Spleen (tissue), 11 donors: ENCODE data around the gene OSBPL7. TPM values are rescaled to one million over a fixed set of nuclear protein-coding genes. Genes with fewer than 3 reads are reported as not detected.

Source experiments
- DNase-seq: peaks from one replicate; pipeline ENCODE4 v3.0.0-alpha.2; 2020
- H3K27ac ChIP-seq, 8 donors: fragments of 200-600 bp; sonication (generic) in 7 of 8; 1 replicate in 4 of 8; 2 replicates in 4 of 8; pipeline versions ENCODE4 v1.5.0 to v1.8.0; 2016 to 2021; ENCODE audit warnings: inconsistent platforms in 4 of 8, mild to moderate bottlenecking in 4 of 8, moderate library complexity in 1 of 8
- H3K27me3 ChIP-seq, 7 donors: fragments of 200-600 bp; sonication (generic) in 6 of 7; replicated peaks in 1 of 7; 1 replicate in 4 of 7; 2 replicates in 3 of 7; pipeline versions ENCODE4 v1.5.0 to v1.8.0; 2016 to 2021; ENCODE audit warnings: inconsistent platforms in 3 of 7, mild to moderate bottlenecking in 1 of 7
- H3K36me3 ChIP-seq, 6 donors: fragments of 200-600 bp; sonication (generic) in 5 of 6; 1 replicate in 4 of 6; 2 replicates in 2 of 6; pipeline versions ENCODE4 v1.5.0 to v1.8.0; 2016 to 2021; ENCODE audit warnings: inconsistent platforms in 2 of 6
- H3K4me1 ChIP-seq, 6 donors: fragments of 200-600 bp; sonication (generic) in 5 of 6; 1 replicate in 3 of 6; 2 replicates in 3 of 6; pipeline versions ENCODE4 v1.5.0 to v1.8.0; 2016 to 2021; ENCODE audit warnings: inconsistent platforms in 3 of 6
- H3K4me3 ChIP-seq, 8 donors: fragments of 200-600 bp; sonication (generic) in 7 of 8; 1 replicate in 4 of 8; 2 replicates in 4 of 8; pipeline versions ENCODE4 v1.5.0 to v1.8.0; 2016 to 2021; ENCODE audit warnings: inconsistent platforms in 4 of 8, mild to moderate bottlenecking in 4 of 8, moderate library complexity in 2 of 8
- H3K9me3 ChIP-seq, 8 donors: fragments of 200-600 bp; sonication (generic) in 7 of 8; 1 replicate in 4 of 8; 2 replicates in 4 of 8; pipeline versions ENCODE4 v1.5.0 to v1.8.0; 2016 to 2021; ENCODE audit warnings: inconsistent platforms in 4 of 8
- CTCF ChIP-seq, 11 experiments: fragments of 200-600 bp in 7 of 11; fragments of 450-650 bp in 4 of 11; sonication (generic) in 4 of 11; IDR thresholded peaks in 8 of 11; conservative IDR thresholded peaks in 3 of 11; 1 replicate in 7 of 11; 2 replicates in 4 of 11; pipeline versions ENCODE4 v1.4.0 to v1.8.0; 2016 to 2021; ENCODE audit warnings: antibody characterized with exemption in 11 of 11, inconsistent platforms in 4 of 11, mild to moderate bottlenecking in 1 of 11
- POLR2A ChIP-seq, 3 donors: fragments of 450-650 bp; IDR thresholded peaks; one replicate each; pipeline ENCODE4 v1.5.1; 2017; ENCODE audit warnings: antibody characterized with exemption in 3 of 3, mild to moderate bottlenecking in 1 of 3
- POLR2AphosphoS5 ChIP-seq, 3 donors: sonication (generic); formaldehyde crosslinking; IDR thresholded peaks; one replicate each; pipeline ENCODE4 v1.5.1; 2017; ENCODE audit warnings: antibody characterized with exemption in 3 of 3
- WGBS, 5 donors: extraction: QIAGEN DNeasy Blood & Tissue Kit in 3 of 5; methylation state at CpG; one replicate each; pipeline versions ENCODE4 v1.1.5 to v1.1.7; 2013 to 2018; 5-methylcytosine and 5-hydroxymethylcytosine counted together
- intact Hi-C: fragments of 100-400 bp; cut with DNase I; formaldehyde crosslinking; loops from one replicate; pipeline ENCODE4 v1.15.0; 2023; ENCODE audit warnings: low total_unique reads
- polyA plus RNA-seq, 3 donors: library from polyadenylated mRNA; stranded (reverse); fragments of 200-250 nt; gene quantifications; one replicate each; pipeline ENCODE4 v1.2.1, GENCODE V29; 2013
- total RNA-seq, 7 donors: library from RNA; depleted of rRNA in 3 of 7; stranded (reverse); fragments of >200 nt in 3 of 7; fragmentation: NEBNext Ultra II Directional in 4 of 7; extraction: Animal tissue kit (Norgen Biotek cat#: 25700) in 4 of 7; gene quantifications; one replicate each; pipeline versions ENCODE4 v1.1.0 to v1.2.1, GENCODE V29; 2016 to 2021
- donor health status: healthy with polysubstance abuse.
- donor health status: DM: no; HTN: no; CAD: no; lungs with moderate emphysema.
- donor health status: DM: no; HTN: no; CAD: no.
- donor health status: Bipolar disorder and iron deficiency.
- donor health status: healthy.
- donor health status: DM: no; HTN: no; CAD: no.
- donor health status: DM: yes; HTN: yes; CAD: no.

The OSBPL7 gene
- total and polyA plus RNA-seq, 10 donors: 7.7 to 33.3 (median 22.3) TPM

GRCh38 chr17:47818002-47818695, 3.4 kb downstream of the OSBPL7 start:
- Histone ChIP-seq H3K36me3 (peaks cover 2 to 74% (median 64%) of the 10 kb centered on the region in 6 donors), H3K27ac (no peak overlapping the region)
- 90 to 95% (median 93%) methylated on average over 6 to 11 of the region's 11 CpGs for WGBS, 5 donors

GRCh38 chr17:47816947-47817346, 4.6 kb downstream of the OSBPL7 start:
- no peak overlapping the region for H3K27ac ChIP-seq
- intact Hi-C loops: no loop called here
- no peak for DNase-seq
- H3K36me3 ChIP-seq: peaks cover 2 to 82% (median 75%) of the 10 kb centered on the region in 6 donors
- H3K9me3 ChIP-seq: no peaks in the 10 kb centered on the region
- no peak for TF ChIP-seq POLR2AphosphoS5 (IDR thresholded peaks at IDR 0.05)
- no peak for TF ChIP-seq CTCF (IDR thresholded peaks at IDR 0.05 in 8 of 11, conservative IDR thresholded peaks at IDR 0.05 in 3 of 11)
- no peak for TF ChIP-seq POLR2A (IDR thresholded peaks at IDR 0.05)
- peaks cover 13 to 27% (median 22%) of the 10 kb centered on the region in 6 donors for H3K4me1 ChIP-seq
- H3K27me3 ChIP-seq: no peaks in the 10 kb centered on the region
- H3K4me3 ChIP-seq: no peak overlapping the region
- WGBS, 5 donors: 94 to 98% (median 97%) methylated on average over 10 of the region's 10 CpGs

More at GRCh38 chr17:47818002-47818695, 3.4 kb downstream of the OSBPL7 start:
- peaks cover 19 to 38% (median 32%) of the 10 kb centered on the region in 6 donors for H3K4me1 ChIP-seq
- H3K27me3 ChIP-seq: no peaks in the 10 kb centered on the region
- no peak for TF ChIP-seq POLR2AphosphoS5 (IDR thresholded peaks at IDR 0.05)
- TF ChIP-seq CTCF (IDR thresholded peaks at IDR 0.05 in 8 of 11, conservative IDR thresholded peaks at IDR 0.05 in 3 of 11): no peak
- no peak overlapping the region for H3K4me3 ChIP-seq
- DNase-seq: peak; percentile 24
- H3K9me3 ChIP-seq: no peaks in the 10 kb centered on the region
- intact Hi-C loops: no loop called here

- TF ChIP-seq CTCF (IDR thresholded peaks at IDR 0.05 in 8 of 11, conservative IDR thresholded peaks at IDR 0.05 in 3 of 11) (no peak), POLR2AphosphoS5 (IDR thresholded peaks at IDR 0.05) (peak in 1 of 3 donors; percentile 12), POLR2A (IDR thresholded peaks at IDR 0.05) (no peak)
- Histone ChIP-seq H3K9me3 (no peaks in the 10 kb centered on the region), H3K4me3 (no peak overlapping the region), H3K27ac (no peak overlapping the region), H3K4me1 (peaks cover 10 to 19% (median 16%) of the 10 kb centered on the region in 6 donors), H3K27me3 (no peaks in the 10 kb centered on the region), H3K36me3 (peaks cover 2 to 90% (median 79%) of the 10 kb centered on the region in 6 donors)
- intact Hi-C loops: no loop called here
- 94 to 97% (median 96%) methylated on average over 19 to 21 of the region's 21 CpGs for WGBS, 5 donors
- no peak for DNase-seq
Measured at GRCh38 chr17:47816111-47816735, 5.4 kb downstream of the OSBPL7 start.
